Epithelial cell of umbilical artery (primary cell): ENCODE results near the gene TARDBP. TPM values are rescaled to one million over a fixed set of nuclear protein-coding genes. Genes with fewer than 3 reads are reported as not detected.

ENCODE experiments used
- total RNA-seq: library from RNA; depleted of rRNA; stranded (reverse); fragments of >200 nt; gene quantifications from 2 replicates; pipeline ENCODE4 v1.2.3, GENCODE V29; 2014

The TARDBP gene
- total RNA-seq, result 116 and 125 TPM in 2 replicates

DNA sequence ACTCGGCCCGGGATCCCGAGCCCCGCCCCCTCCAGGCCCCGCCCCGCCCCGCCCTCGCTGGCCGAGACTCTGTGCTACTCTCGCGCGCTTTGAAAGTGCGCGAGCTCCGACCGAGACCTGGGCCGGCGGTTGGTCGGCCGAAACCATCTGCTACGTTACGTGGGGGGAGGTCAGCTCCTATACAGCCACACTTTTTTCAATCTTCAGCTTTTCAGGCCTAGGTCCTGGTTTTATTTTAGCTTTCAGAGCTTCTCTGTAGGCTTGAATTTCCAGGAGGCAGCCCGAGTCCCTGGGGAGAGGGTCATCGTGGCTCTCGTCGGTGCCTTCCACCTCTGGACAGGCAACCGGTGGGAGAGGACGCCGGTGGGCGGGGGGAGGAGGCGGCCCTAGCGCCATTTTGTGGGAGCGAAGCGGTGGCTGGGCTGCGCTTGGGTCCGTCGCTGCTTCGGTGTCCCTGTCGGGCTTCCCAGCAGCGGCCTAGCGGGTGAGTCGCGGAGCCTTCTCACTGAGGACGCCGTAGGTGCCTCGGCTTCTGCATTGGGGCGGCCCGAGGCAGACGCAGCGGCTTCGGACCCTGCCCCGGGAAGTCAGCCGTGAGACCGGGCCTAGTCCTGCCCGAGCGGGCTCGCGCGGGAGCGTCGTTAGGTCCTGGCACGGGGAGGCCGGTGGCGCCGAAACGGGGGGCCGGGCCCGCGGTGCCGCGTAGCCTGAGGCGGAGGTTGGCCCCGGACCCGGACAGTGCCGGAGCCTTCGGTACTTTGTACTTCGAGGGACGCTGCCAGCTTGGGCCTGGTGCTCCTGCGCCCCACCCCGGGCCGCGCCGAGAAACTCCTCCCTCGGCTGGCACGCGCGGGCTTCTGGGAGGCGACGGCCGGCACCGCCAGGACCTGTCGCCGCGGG lies at the start of gene TARDBP:
TARDBP (plus strand) TSS at position 395 of the 900 bp plus-strand sequence. CDS start 1,074 bp downstream, outside the sequence.

DNA sequence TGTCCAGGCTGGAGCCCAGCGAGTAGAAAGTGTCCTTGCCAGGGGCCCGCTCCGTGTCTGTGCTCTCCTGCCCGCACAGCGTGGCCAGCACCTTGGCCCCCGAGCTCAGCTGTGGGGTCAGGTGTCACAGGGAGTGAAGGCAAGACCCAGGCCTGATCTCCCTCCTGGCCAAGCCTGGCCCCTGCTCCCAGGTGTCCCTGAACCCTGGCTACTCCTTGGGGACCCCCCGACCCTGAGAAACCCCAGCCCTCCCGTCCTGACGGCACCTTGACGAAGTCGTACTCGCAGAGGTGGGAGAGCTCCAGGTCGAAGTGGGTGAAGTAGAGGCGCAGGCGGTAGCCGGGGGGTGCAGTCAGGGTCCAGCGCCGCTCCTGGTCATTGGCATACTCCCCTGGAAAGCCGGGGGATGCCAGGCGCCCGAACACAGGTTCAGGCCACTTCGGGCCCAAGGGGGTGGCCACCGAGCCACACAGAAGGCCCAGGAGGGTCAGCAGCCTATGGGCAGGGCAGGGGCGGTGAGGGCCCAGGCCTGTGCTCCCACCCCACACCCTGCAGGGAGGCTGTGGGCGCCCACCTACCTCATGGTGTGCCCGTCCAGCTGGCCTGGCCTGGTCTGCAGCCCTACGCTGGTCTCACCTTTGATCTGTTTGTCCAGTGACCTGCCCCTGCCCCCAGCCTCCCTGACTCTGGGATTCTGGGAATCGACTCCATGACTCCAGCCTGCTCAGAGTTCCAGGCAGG lies 34.3 kb downstream of the TARDBP start, which contains the start of gene MASP2:
MASP2 (minus strand) TSS at position 615 of the 741 bp plus-strand sequence; CDS start at position 583, 32 bp downstream.

GRCh38 chr1:11059968-11060830 lies 47.7 kb downstream of the TARDBP start, which contains the start of gene SRM:
TSS of gene SRM (minus strand) at chr1:11060018. CDS start at chr1:11059943, 75 bp downstream.

Other genes starting within 250 kb of the TARDBP start
- gene CASZ1, start 216.0 kb upstream of the TARDBP start, total RNA-seq, result 0.65 and 1.7 TPM in 2 replicates
- gene MASP2, start 34.6 kb downstream of the TARDBP start, total RNA-seq, result not detected in 2 replicates
- gene SRM, start 47.4 kb downstream of the TARDBP start, total RNA-seq, result 13.3 and 14.6 TPM in 2 replicates
- gene EXOSC10, start 87.2 kb downstream of the TARDBP start, total RNA-seq, result 45.8 and 48.0 TPM in 2 replicates
- gene ANGPTL7, start 176.7 kb downstream of the TARDBP start, total RNA-seq, result not detected in 2 replicates
- 28.9 and 35.6 TPM in 2 replicates for gene MTOR, start 249.9 kb downstream of the TARDBP start, total RNA-seq